ENCODE data around the gene ACY1. TPM values are rescaled to one million over a fixed set of nuclear protein-coding genes. Genes with fewer than 3 reads are reported as not detected.

The ACY1 gene
- total and polyA plus RNA-seq, 4 donors, result 7.2 to 102 (median 14.4) TPM

DNA sequence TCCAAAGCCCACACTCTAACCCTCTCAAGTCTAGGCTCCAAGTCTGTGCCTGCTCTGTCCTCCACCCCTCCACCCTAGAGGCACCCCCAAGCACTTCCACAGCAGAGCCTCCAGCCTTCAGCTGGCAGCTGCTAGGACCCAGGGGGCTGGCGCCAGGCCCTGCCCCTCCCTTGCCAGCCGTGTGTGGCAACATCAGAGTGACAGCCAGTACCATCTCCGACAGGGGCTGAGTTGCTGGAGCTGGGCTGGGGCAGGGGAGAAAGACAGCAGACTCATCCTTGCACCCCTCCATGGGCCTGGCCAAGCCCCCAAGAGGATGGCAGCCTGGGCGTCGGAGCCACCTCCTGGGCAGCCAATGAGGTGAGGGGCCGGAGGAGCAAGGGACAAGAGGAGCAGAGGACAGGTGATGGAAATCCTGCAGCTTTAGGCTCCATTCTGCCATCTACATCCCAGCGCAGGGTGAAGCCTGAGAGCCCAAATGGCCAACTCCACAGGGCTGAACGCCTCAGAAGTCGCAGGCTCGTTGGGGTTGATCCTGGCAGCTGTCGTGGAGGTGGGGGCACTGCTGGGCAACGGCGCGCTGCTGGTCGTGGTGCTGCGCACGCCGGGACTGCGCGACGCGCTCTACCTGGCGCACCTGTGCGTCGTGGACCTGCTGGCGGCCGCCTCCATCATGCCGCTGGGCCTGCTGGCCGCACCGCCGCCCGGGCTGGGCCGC is 28.0 kb upstream of the ACY1 start, which contains the start of gene GPR62:
TSS of gene GPR62 (plus strand) at position 207 of the 718 bp plus-strand sequence. CDS start at position 479, 272 bp downstream.
- ATAC-seq (ENCODE audit: low FRiP score) (no peak), DNase-seq (peak in 1 of 2 donors; percentile 52)
- WGBS, 2 donors, result 26 to 27% methylated on average over 33 of the region's 33 CpGs
- intact Hi-C loops (cut with DNase I), result no loop called here
- peak within 1 kb of the TSS in 1 of 2 donors; percentile 44 for H3K27ac ChIP-seq (ENCODE audit: low read depth in 1 of 2, low read length in 2 of 2)
- no peaks in the 10 kb centered on the region for H3K9me3 ChIP-seq (ENCODE audit: control insufficient read depth, low read length)
- no peak within 1 kb of the TSS for H3K4me3 ChIP-seq (ENCODE audit: low read length in 2 of 2)
- H3K27me3 ChIP-seq (ENCODE audit: control insufficient read depth in 1 of 2, insufficient read depth in 2 of 2, low read length in 1 of 2), result no peaks in the 10 kb centered on the region
- no peaks in the 10 kb centered on the region for H3K36me3 ChIP-seq (ENCODE audit: control insufficient read depth in 1 of 2, insufficient read depth in 2 of 2, low read length in 1 of 2)
- H3K4me1 ChIP-seq (ENCODE audit: control insufficient read depth in 1 of 2, insufficient read depth in 2 of 2, low read length in 2 of 2), result no peaks in the 10 kb centered on the region

DNA sequence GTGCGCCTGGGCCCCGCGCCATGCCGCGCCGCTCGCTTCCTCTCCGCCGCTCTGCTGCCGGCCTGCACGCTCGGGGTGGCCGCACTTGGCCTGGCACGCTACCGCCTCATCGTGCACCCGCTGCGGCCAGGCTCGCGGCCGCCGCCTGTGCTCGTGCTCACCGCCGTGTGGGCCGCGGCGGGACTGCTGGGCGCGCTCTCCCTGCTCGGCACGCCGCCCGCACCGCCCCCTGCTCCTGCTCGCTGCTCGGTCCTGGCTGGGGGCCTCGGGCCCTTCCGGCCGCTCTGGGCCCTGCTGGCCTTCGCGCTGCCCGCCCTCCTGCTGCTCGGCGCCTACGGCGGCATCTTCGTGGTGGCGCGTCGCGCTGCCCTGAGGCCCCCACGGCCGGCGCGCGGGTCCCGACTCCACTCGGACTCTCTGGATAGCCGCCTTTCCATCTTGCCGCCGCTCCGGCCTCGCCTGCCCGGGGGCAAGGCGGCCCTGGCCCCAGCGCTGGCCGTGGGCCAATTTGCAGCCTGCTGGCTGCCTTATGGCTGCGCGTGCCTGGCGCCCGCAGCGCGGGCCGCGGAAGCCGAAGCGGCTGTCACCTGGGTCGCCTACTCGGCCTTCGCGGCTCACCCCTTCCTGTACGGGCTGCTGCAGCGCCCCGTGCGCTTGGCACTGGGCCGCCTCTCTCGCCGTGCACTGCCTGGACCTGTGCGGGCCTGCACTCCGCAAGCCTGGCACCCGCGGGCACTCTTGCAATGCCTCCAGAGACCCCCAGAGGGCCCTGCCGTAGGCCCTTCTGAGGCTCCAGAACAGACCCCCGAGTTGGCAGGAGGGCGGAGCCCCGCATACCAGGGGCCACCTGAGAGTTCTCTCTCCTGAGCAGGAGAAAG is 27.2 kb upstream of the ACY1 start:
- no peaks in the 10 kb centered on the region for H3K9me3 ChIP-seq (ENCODE audit: control insufficient read depth, low read length)
- H3K36me3 ChIP-seq (ENCODE audit: control insufficient read depth in 1 of 2, insufficient read depth in 2 of 2, low read length in 1 of 2), result no peaks in the 10 kb centered on the region
- no peak overlapping the region for H3K4me3 ChIP-seq (ENCODE audit: low read length in 2 of 2)
- ATAC-seq (ENCODE audit: low FRiP score) (peak; percentile 86), DNase-seq (peak; percentile 76 to 87)
- intact Hi-C loops (cut with DNase I), result no loop called here
- peak overlapping the region in 1 of 2 donors; percentile 44 for H3K27ac ChIP-seq (ENCODE audit: low read depth in 1 of 2, low read length in 2 of 2)
- 3 to 4% methylated on average over 74 to 97 of the region's 97 CpGs for WGBS, 2 donors
- H3K27me3 ChIP-seq (ENCODE audit: control insufficient read depth in 1 of 2, insufficient read depth in 2 of 2, low read length in 1 of 2), result no peaks in the 10 kb centered on the region
- H3K4me1 ChIP-seq (ENCODE audit: control insufficient read depth in 1 of 2, insufficient read depth in 2 of 2, low read length in 2 of 2), result no peaks in the 10 kb centered on the region

DNA sequence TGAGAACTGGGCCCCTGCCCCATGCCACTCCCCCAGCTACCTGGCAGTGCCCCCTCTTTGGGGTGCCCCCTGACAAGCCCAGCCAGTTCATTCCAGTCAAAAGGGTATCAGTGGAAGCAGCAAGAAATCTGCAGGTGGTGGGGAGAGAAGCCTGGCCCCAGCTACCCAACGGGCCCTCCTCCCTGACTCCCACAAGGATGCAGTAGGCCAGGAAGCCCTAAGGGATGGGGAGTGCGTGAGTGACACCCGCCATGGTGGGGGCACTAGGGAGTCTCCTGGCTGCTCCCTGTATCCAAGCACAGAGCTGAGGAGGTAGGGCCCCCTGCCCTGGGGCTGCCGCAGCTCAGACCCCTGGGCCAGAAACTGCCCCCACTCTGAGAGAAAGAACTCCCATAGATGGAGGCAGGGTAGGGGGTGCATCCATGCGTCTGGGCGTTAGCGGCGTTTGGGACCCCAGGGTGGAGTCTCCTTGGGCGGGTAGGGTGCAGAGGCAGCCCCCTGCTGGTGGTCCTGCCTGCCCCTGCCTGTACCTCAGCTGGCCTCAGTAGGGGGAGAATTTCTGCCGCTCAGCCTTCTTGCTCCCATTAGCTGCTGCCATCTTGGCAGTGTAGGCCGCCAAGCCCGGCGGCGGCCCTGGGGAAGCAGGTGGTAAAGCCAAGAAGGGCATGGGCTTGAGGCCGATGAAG is 25.7 kb upstream of the ACY1 start:
- H3K27ac ChIP-seq (ENCODE audit: low read depth in 1 of 2, low read length in 2 of 2), result no peak overlapping the region
- DNase-seq, result no peak
- WGBS, 2 donors, result 95% methylated on average over 15 of the region's 15 CpGs

DNA sequence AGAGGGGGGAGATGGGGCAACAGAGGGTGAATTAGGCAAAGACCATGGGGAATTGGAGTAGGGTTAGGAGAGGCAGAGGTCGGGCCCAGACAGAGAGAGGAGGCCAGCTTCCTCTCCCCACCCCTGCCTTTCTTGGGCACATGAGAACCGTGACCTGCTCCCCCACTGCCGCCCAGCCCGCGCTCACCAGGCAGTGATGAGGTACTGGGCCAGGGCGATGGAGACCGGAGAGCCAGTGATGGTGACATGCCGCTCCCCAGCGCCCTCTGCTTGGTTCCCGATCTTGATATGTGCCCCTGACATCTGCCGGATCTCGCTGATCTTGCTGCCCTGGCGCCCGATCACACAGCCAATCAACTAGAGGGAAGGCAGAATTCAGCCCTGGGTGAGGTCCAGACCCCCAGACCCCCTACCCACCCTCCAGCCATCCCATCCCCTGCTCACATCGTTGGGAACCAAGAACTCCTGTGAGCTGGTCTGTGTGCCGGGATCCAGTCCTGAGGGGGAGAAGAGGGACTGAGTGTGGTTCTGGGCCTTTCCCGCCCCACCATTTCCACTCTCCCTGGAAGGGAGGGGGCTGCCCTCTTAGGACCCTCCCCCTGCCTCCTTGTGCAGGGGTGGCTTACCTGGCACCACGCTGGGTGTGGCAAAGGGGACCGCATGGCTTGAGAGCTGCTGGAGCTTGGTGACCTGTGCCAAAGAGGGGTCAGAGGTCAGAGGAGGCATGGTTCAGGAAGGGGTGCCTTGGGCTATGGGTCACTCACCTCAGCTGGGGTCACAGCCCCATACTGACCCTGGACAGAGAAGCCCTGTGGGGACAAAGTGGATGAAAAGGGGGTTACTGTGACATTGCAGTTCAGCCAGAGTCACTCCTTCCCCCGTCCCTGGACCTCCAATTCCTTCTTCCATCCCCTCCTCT is 24.5 kb upstream of the ACY1 start:
- no peak for ATAC-seq (ENCODE audit: low FRiP score)
- no peaks in the 10 kb centered on the region for H3K36me3 ChIP-seq (ENCODE audit: control insufficient read depth in 1 of 2, insufficient read depth in 2 of 2, low read length in 1 of 2)
- no peak overlapping the region for H3K27ac ChIP-seq (ENCODE audit: low read depth in 1 of 2, low read length in 2 of 2)
- no peaks in the 10 kb centered on the region for H3K4me1 ChIP-seq (ENCODE audit: control insufficient read depth in 1 of 2, insufficient read depth in 2 of 2, low read length in 2 of 2)
- WGBS, 2 donors, result 96 to 97% methylated on average over 19 to 20 of the region's 20 CpGs
- DNase-seq, result peak in 1 of 2 donors; percentile 51
- intact Hi-C loops (cut with DNase I), result no loop called here
- H3K9me3 ChIP-seq (ENCODE audit: control insufficient read depth, low read length), result no peaks in the 10 kb centered on the region
- no peaks in the 10 kb centered on the region for H3K27me3 ChIP-seq (ENCODE audit: control insufficient read depth in 1 of 2, insufficient read depth in 2 of 2, low read length in 1 of 2)
- no peak overlapping the region for H3K4me3 ChIP-seq (ENCODE audit: low read length in 2 of 2)

More for the DNA sequence above, 25.7 kb upstream of the ACY1 start:
- H3K36me3 ChIP-seq (ENCODE audit: control insufficient read depth in 1 of 2, insufficient read depth in 2 of 2, low read length in 1 of 2), result no peaks in the 10 kb centered on the region
- H3K4me3 ChIP-seq (ENCODE audit: low read length in 2 of 2), result no peak overlapping the region
- no peaks in the 10 kb centered on the region for H3K9me3 ChIP-seq (ENCODE audit: control insufficient read depth, low read length)
- no peaks in the 10 kb centered on the region for H3K27me3 ChIP-seq (ENCODE audit: control insufficient read depth in 1 of 2, insufficient read depth in 2 of 2, low read length in 1 of 2)
- no peaks in the 10 kb centered on the region for H3K4me1 ChIP-seq (ENCODE audit: control insufficient read depth in 1 of 2, insufficient read depth in 2 of 2, low read length in 2 of 2)
- no peak for ATAC-seq (ENCODE audit: low FRiP score)
- intact Hi-C loops (cut with DNase I), result no loop called here

DNA sequence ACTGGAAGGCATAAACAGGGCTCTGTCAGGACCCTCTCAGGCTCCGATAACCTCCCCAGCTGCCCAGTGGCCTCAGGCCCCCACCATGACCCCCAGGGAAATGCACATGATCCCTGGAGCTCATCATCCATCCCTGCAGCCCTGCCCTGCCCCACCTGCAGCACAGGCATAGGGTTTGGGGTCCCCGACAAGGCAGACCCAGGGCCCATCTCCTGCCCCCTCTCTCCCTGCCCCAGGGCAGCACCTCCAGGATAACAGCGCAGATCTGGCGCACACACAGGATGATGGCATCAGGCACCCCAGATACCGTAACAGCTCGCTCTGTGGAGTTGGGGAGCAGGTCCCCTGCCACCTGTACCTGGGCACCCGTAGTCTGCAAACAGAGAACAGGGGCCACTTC is 23.7 kb upstream of the ACY1 start:
- Histone ChIP-seq H3K36me3 (ENCODE audit: control insufficient read depth in 1 of 2, insufficient read depth in 2 of 2, low read length in 1 of 2) (no peaks in the 10 kb centered on the region), H3K27ac (ENCODE audit: low read depth in 1 of 2, low read length in 2 of 2) (no peak overlapping the region), H3K9me3 (ENCODE audit: control insufficient read depth, low read length) (no peaks in the 10 kb centered on the region), H3K4me1 (ENCODE audit: control insufficient read depth in 1 of 2, insufficient read depth in 2 of 2, low read length in 2 of 2) (no peaks in the 10 kb centered on the region), H3K27me3 (ENCODE audit: control insufficient read depth in 1 of 2, insufficient read depth in 2 of 2, low read length in 1 of 2) (no peaks in the 10 kb centered on the region), H3K4me3 (ENCODE audit: low read length in 2 of 2) (no peak overlapping the region)
- DNase-seq (peak in 1 of 2 donors; percentile 66), ATAC-seq (ENCODE audit: low FRiP score) (no peak)
- WGBS, 2 donors, result 98 to 99% methylated on average over 7 of the region's 7 CpGs
- intact Hi-C loops (cut with DNase I), result no loop called here

DNA sequence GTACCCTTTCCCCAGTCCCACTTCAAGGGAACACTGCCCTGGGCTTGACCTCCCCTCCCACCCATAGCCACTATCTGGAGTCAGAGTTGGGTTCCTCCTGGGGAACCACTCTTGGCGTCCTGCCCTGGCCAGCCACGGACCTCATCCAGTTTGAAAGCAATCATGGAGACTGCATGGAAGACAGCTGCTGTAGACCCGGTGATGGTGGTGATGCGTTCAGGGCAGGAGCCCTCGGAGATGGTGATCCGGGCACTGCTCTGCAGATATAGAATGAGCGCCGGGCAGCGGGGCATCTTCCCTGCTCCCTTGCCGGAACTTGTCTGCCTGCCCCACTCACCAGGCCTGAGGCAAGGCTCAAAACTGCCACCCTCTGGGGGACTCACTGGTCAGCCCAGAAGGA is 22.9 kb upstream of the ACY1 start:
- no peaks in the 10 kb centered on the region for H3K36me3 ChIP-seq (ENCODE audit: control insufficient read depth in 1 of 2, insufficient read depth in 2 of 2, low read length in 1 of 2)
- no peak for ATAC-seq (ENCODE audit: low FRiP score)
- H3K27me3 ChIP-seq (ENCODE audit: control insufficient read depth in 1 of 2, insufficient read depth in 2 of 2, low read length in 1 of 2), result no peaks in the 10 kb centered on the region
- no peaks in the 10 kb centered on the region for H3K9me3 ChIP-seq (ENCODE audit: control insufficient read depth, low read length)
- H3K4me3 ChIP-seq (ENCODE audit: low read length in 2 of 2), result no peak overlapping the region
- no peak overlapping the region for H3K27ac ChIP-seq (ENCODE audit: low read depth in 1 of 2, low read length in 2 of 2)
- intact Hi-C loops (cut with DNase I), result no loop called here
- peak in 1 of 2 donors; percentile 70 for DNase-seq
- WGBS, 2 donors, result 86% methylated on average over 10 of the region's 10 CpGs
- H3K4me1 ChIP-seq (ENCODE audit: control insufficient read depth in 1 of 2, insufficient read depth in 2 of 2, low read length in 2 of 2), result no peaks in the 10 kb centered on the region

DNA sequence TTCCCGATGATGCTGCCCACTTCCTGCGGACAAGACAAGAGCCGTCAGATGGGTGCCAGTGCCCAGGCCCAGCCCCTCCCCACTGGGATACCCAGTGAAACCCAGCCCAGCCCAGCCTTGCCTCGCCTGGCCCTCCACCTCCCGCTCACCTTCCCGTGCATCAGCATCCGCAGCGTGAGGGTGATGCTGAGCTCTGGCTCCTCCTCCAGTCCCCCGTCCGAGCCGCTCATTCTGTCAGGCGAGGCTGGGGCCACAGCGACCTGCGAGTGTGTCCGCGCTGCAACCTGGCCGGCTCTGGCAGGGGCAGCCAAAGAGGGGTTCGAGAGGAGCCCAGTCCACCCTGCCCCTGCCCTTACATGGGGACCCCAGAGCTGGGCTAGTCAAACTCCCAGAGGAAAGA is 22.3 kb upstream of the ACY1 start:
- Histone ChIP-seq H3K9me3 (ENCODE audit: control insufficient read depth, low read length) (no peaks in the 10 kb centered on the region), H3K27ac (ENCODE audit: low read depth in 1 of 2, low read length in 2 of 2) (no peak overlapping the region), H3K27me3 (ENCODE audit: control insufficient read depth in 1 of 2, insufficient read depth in 2 of 2, low read length in 1 of 2) (no peaks in the 10 kb centered on the region), H3K4me3 (ENCODE audit: low read length in 2 of 2) (no peak overlapping the region), H3K36me3 (ENCODE audit: control insufficient read depth in 1 of 2, insufficient read depth in 2 of 2, low read length in 1 of 2) (no peaks in the 10 kb centered on the region), H3K4me1 (ENCODE audit: control insufficient read depth in 1 of 2, insufficient read depth in 2 of 2, low read length in 2 of 2) (no peaks in the 10 kb centered on the region)
- intact Hi-C loops (cut with DNase I), result no loop called here
- no peak for ATAC-seq (ENCODE audit: low FRiP score)
- 92 to 94% methylated on average over 18 of the region's 18 CpGs for WGBS, 2 donors
- peak in 1 of 2 donors; percentile 59 for DNase-seq

Data from aorta (tissue), 5 donors.